ENCODE results near the gene LUM. TPM values are rescaled to one million over a fixed set of nuclear protein-coding genes. Genes with fewer than 3 reads are reported as not detected.

Gene LUM
- total and polyA plus RNA-seq, 2 of the 4 experiments (the other 2 are of a cell fraction), result 50.0 to 70.5 TPM

DNA sequence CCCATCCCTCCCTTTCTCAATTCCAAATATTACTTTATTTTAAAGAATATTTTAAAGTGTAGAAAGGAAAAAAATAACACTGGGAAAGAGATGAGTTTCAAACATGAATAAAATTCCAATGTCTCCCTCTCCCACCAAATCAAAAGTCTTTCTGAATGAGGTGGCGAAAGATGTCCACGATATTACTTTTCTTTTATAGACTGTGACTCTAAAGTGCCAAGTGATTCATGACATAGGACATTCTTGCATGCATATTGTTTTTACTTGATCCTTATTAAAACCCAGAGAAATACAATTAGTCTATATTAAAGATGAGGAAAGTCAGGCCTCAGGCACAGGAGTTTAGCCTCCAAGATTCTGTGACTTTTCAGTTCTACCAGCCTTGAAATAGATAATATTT, 16.0 kb upstream of the LUM start:
- H3K4ac ChIP-seq (ENCODE audit: low read depth, low read length), result peak overlapping the region; percentile 40; the same call in 1 of the 2 replicates
- no peak overlapping the region for H3K56ac ChIP-seq (ENCODE audit: extremely low read depth, insufficient read depth, low read length)
- no peaks in the 10 kb centered on the region; the same call in 1 of the 2 replicates for H3K9me3 ChIP-seq (ENCODE audit: control insufficient read depth, insufficient read depth, low read length)
- peak overlapping the region; percentile 73; the same call in 1 of the 2 replicates for H3K18ac ChIP-seq (ENCODE audit: low read depth, low read length)
- H3K9me1 ChIP-seq (ENCODE audit: insufficient read depth, low read length), result no peaks in the 10 kb centered on the region
- H3K27me3 ChIP-seq (ENCODE audit: control insufficient read depth, insufficient read depth, low read length), result no peaks in the 10 kb centered on the region
- no peak overlapping the region for H3K23ac ChIP-seq (ENCODE audit: low read depth, low read length)
- H3K36me3 ChIP-seq (ENCODE audit: control insufficient read depth, insufficient read depth, low read length), result no peaks in the 10 kb centered on the region; the same call in 1 of the 2 replicates
- in situ Hi-C loops (cut with MboI; ENCODE audit: low sequenced_read_pairs), result no loop called here
- no peak overlapping the region for H3K9ac ChIP-seq (ENCODE audit: low read depth, low read length)
- ChIA-PET CTCF (no interaction called here), POLR2A (ENCODE audit: unreplicated experiment) (no interaction called here)
- dilution Hi-C loops (cut with HindIII; ENCODE audit: low sequenced_read_pairs, unreplicated experiment), result no loop called here
- H3K4me2 ChIP-seq (ENCODE audit: low read depth, low read length), result no peak overlapping the region
- intact Hi-C loops (cut with micrococcal nuclease), result no loop called here
- peak overlapping the region; percentile 76 for H2BK5ac ChIP-seq (ENCODE audit: low read depth, low read length, poor library complexity, severe bottlenecking)
- no peak overlapping the region for H2AK9ac ChIP-seq (replicated peaks; ENCODE audit: low read depth, low read length, poor library complexity)
- H2AFZ ChIP-seq (replicated peaks; ENCODE audit: low read length, poor library complexity), result no peak overlapping the region
- TF ChIP-seq POLR2A (IDR thresholded peaks at IDR 0.05; ENCODE audit: low read depth, low read length), result no peak
- no peak for TF ChIP-seq CHD1 (IDR thresholded peaks at IDR 0.05; ENCODE audit: low read depth, low read length)
- no peak for TF ChIP-seq MAZ (IDR thresholded peaks at IDR 0.05; ENCODE audit: borderline replicate concordance, low read depth, low read length)
- no peak for TF ChIP-seq NFE2L2 (IDR thresholded peaks at IDR 0.05; ENCODE audit: low read depth, low read length)
- TF ChIP-seq CEBPB (IDR thresholded peaks at IDR 0.05; ENCODE audit: low read depth, low read length), result no peak
- TF ChIP-seq, protein P1, sequence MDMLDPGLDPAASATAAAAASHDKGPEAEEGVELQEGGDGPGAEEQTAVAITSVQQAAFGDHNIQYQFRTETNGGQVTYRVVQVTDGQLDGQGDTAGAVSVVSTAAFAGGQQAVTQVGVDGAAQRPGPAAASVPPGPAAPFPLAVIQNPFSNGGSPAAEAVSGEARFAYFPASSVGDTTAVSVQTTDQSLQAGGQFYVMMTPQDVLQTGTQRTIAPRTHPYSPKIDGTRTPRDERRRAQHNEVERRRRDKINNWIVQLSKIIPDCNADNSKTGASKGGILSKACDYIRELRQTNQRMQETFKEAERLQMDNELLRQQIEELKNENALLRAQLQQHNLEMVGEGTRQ (IDR thresholded peaks at IDR 0.05; ENCODE audit: low read depth, low read length), result no peak
- TF ChIP-seq, protein P2, sequence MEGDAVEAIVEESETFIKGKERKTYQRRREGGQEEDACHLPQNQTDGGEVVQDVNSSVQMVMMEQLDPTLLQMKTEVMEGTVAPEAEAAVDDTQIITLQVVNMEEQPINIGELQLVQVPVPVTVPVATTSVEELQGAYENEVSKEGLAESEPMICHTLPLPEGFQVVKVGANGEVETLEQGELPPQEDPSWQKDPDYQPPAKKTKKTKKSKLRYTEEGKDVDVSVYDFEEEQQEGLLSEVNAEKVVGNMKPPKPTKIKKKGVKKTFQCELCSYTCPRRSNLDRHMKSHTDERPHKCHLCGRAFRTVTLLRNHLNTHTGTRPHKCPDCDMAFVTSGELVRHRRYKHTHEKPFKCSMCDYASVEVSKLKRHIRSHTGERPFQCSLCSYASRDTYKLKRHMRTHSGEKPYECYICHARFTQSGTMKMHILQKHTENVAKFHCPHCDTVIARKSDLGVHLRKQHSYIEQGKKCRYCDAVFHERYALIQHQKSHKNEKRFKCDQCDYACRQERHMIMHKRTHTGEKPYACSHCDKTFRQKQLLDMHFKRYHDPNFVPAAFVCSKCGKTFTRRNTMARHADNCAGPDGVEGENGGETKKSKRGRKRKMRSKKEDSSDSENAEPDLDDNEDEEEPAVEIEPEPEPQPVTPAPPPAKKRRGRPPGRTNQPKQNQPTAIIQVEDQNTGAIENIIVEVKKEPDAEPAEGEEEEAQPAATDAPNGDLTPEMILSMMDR (conservative IDR thresholded peaks at IDR 0.05; ENCODE audit: low read depth, low read length), result no peak
- no peak for TF ChIP-seq MXI1 (IDR thresholded peaks at IDR 0.05; ENCODE audit: borderline replicate concordance, low read depth, low read length)
- TF ChIP-seq FOS (IDR thresholded peaks at IDR 0.05; ENCODE audit: low read depth, low read length), result no peak
- no peak for TF ChIP-seq RCOR1 (IDR thresholded peaks at IDR 0.05; ENCODE audit: insufficient replicate concordance, low read length)
- TF ChIP-seq, protein P3, sequence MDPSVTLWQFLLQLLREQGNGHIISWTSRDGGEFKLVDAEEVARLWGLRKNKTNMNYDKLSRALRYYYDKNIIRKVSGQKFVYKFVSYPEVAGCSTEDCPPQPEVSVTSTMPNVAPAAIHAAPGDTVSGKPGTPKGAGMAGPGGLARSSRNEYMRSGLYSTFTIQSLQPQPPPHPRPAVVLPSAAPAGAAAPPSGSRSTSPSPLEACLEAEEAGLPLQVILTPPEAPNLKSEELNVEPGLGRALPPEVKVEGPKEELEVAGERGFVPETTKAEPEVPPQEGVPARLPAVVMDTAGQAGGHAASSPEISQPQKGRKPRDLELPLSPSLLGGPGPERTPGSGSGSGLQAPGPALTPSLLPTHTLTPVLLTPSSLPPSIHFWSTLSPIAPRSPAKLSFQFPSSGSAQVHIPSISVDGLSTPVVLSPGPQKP (IDR thresholded peaks at IDR 0.05; ENCODE audit: borderline replicate concordance, low read depth, low read length), result no peak
- no peak for TF ChIP-seq RAD21 (IDR thresholded peaks at IDR 0.05; ENCODE audit: low read length)
- TF ChIP-seq SMC3 (IDR thresholded peaks at IDR 0.05; ENCODE audit: low read depth, low read length), result no peak
- TF ChIP-seq BHLHE40 (IDR thresholded peaks at IDR 0.05; ENCODE audit: low read depth, low read length), result no peak
- no peak for TF ChIP-seq RFX5 (IDR thresholded peaks at IDR 0.05; ENCODE audit: low read depth, low read length)
- TF ChIP-seq MAFK (IDR thresholded peaks at IDR 0.05; ENCODE audit: low read depth, low read length), result no peak
- peak overlapping the region; percentile 61 for H2BK20ac ChIP-seq (ENCODE audit: low read depth, low read length)
- WGBS, 2 experiments (ENCODE audit: extremely low coverage in 2 of 2, insufficient read length in 1 of 2), result no CpG with 5 or more reads among the region's 2 CpGs
- H4K8ac ChIP-seq (ENCODE audit: low read depth in 2 of 2, low read length in 2 of 2), result peak overlapping the region in 1 of 2 experiments; percentile 12; a peak in 1 of 4 replicates
- no peak overlapping the region for H3K14ac ChIP-seq (replicated peaks; ENCODE audit: low read depth, low read length)
- peak; percentile 20 for DNase-seq
- no peak overlapping the region for H2BK15ac ChIP-seq (ENCODE audit: low read depth, low read length)
- ATAC-seq (ENCODE audit: low read depth), result no peak
- H4K91ac ChIP-seq (ENCODE audit: insufficient read depth, low read depth, low read length), result peak overlapping the region; percentile 55; the same call in 1 of the 2 replicates
- H3K79me1 ChIP-seq (ENCODE audit: low read depth in 1 of 2, low read length in 2 of 2), result no peaks in the 10 kb centered on the region
- H2BK120ac ChIP-seq (ENCODE audit: low read depth, low read length), result peak overlapping the region; percentile 63
- H2AK5ac ChIP-seq (ENCODE audit: low read depth, low read length), result 0 out of 2 replicates have a peak overlapping the region, but pooled peaks have one; percentile 23
- H3K27ac ChIP-seq (ENCODE audit: insufficient read depth, low read length), result no peak overlapping the region
- no TSS peak for BruUV-seq (replicated peaks)
- peaks cover 3% of the 10 kb centered on the region; the same call in 1 of the 2 replicates for H3K4me1 ChIP-seq (ENCODE audit: control insufficient read depth, insufficient read depth, low read length)
- no peak overlapping the region for H3K4me3 ChIP-seq (ENCODE audit: insufficient read depth, low read depth, low read length)
- peak overlapping the region; percentile 36; the same call in 1 of the 2 replicates for H4K5ac ChIP-seq (ENCODE audit: low read depth, low read length)
- no peaks in the 10 kb centered on the region for H4K20me1 ChIP-seq (ENCODE audit: insufficient read depth, low read length)
